GDM1 (cell line): ENCODE results near the gene NPNT.

ENCODE experiments used
- DNase-seq: peaks from one replicate; lab custom pipeline; 2025; lab: John Stamatoyannopoulos, UW

Gene NPNT

DNA sequence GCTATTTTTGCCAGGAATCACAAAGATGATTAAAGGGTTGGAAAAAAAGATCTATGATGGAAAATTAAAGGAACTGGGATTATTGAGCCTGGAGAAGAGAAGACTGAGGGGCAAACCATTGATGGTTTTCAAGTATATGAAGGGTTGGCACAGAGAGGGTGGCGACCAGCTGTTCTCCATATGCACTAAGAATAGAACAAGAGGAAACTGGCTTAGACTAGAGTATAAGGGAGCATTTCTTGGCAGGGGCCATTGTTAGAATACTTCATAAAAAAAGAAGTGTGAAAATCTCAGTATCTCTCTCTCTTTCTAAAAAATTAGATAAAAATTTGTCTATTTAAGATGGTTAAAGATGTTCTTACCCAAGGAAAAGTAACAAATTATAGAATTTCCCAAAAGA lies 75.1 kb downstream of the NPNT start:
- no peak for DNase-seq

- DNase-seq: no peak
Measured at GRCh38 chr4:105971036-105971435, 75.8 kb downstream of the NPNT start.

DNA sequence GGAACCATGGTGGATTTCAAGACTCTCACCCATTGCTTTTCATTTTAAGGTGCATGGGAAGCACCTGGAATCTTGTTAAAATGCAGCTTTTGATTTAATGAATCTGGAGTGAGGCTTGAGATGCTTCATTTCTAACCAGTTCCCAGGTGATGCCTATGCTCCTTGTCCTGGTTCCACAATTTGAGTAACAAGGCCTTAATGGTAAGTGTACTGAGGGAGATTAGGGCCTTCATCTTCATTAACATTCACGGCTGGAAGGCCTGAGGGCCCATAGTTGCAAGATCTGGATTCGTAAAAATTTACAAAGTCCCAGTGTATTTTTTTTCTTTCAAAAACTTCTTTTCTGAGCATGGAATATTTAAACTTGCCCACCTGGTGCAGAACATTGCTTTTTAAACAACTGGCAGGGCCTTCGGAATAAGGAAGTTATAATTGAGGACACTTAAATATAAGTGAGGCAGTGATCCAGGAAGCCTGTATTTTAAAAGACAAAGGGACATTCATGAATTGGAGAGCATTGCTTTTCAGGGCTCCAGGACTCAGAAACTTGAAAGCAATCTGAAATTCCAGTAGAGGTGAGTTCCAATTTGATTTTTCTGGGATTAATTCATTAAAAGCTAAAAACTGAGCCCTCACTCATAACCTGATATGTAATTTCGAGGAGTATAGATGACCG lies 77.8 kb downstream of the NPNT start:
- no peak for DNase-seq

- DNase-seq: no peak
Measured at GRCh38 chr4:105976915-105977314, 81.6 kb downstream of the NPNT start.

GRCh38 chr4:105978684-105979296 lies 83.5 kb downstream of the NPNT start:
- no peak for DNase-seq

GRCh38 chr4:105979506-105979905 lies 84.2 kb downstream of the NPNT start:
- DNase-seq: no peak

DNA sequence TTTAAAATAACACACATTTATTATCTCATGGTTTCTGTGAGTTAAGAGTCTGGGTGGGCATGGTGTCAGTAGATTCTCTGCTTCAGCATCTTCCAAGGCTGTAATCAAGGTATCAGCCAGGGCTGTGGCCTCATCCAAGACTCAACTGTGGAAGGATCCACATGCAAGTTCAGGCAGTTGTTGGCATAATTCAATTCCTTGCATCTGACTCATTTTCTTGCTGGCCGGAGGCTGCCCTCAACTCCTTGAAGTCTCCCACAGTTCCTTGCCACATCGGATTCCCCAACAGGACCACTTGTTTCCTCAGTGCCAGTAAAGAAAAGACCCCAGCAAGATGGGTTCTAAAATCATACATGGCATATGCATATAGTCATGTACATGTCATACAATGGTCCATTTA lies 93.4 kb downstream of the NPNT start:
- DNase-seq: no peak

GRCh38 chr4:105989485-105990242 lies 94.4 kb downstream of the NPNT start:
- DNase-seq: no peak

GRCh38 chr4:105990933-105991332 lies 95.7 kb downstream of the NPNT start:
- no peak for DNase-seq

DNA sequence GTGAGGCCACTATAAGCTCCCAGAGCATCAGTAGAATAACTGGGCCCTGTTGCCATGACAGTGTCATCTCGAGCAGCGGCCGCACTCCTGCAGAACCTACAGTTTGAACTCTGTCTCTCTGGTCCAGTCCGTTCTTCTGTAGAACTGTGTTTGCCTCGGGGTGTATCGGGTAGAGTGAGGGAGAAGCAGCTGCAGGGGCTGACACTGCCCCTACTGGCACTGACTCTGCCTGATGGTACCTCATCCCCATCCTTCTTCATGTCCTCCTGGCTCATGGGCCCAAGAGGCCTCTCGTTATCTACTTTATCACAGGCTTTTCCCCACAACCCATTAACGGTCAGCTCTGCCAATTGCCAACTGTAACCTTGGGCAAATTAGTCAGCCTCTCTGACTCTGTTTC lies 96.5 kb downstream of the NPNT start:
- no peak for DNase-seq

- no peak for DNase-seq
Measured at GRCh38 chr4:105992641-105993305, 97.5 kb downstream of the NPNT start.

- DNase-seq: no peak
Measured at GRCh38 chr4:105994061-105994460, 98.8 kb downstream of the NPNT start.

- no peak for DNase-seq
Measured at GRCh38 chr4:105994841-105995501, 99.7 kb downstream of the NPNT start.

DNA sequence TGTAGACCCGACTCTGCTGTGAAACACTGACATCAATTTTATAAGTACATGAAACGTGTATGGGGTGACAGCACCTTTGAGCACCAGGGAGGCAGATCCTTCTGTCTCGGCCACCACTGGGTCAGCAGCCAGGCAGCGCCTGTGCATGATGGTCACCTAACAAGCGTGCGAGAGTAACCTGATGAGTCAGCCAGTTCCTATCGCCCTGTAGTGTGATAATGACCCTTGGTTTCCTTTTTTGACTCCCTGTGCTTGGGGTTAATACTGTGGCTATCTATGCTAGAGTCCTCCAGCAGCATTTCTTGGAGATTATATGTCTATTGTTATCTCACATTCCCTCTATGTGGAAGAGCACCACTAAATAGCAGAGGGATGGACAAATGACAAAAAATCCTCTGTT lies 101.6 kb downstream of the NPNT start:
- no peak for DNase-seq

GRCh38 chr4:105998171-105999063 lies 103.1 kb downstream of the NPNT start:
- no peak for DNase-seq

DNA sequence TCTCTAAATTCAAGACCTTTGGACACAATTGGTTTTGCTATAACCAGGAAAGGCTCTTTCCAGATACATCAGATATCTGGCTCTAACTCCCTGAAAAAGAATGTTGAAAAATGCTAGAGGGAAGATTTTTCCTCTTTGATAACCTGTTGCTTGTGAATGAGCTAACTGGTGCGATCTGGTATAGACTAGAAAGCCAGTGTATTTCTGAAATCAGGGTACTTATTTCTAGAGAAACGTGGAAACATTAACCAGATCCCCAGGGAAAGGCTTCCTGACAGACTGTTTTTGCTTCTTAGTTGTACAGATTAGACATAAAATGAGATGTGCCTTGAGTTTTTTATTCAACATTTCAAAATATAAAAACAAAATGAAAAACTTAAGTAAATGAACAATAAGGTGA lies 107.7 kb downstream of the NPNT start:
- DNase-seq: no peak

DNA sequence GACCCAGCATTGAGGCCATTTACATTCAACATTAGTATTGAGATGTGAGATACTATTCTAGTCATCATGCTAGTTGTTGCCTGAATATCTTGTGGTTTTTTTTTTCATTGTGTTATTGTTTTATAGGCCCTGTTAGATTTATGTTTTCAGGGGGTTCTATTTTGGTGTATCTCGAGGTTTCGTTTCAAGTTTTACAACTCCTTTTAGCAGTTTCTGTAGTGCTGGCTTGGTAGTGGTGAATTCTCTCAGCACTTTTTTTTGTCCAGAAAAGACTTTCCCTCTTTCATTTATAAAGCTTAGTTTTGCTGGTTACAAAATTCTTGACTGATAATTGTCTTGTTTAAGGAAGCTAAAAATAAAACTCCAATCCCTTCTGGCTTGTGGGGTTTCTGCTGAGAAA lies 115.5 kb downstream of the NPNT start:
- DNase-seq: no peak

- no peak for DNase-seq
Measured at GRCh38 chr4:106011387-106011786, 116.1 kb downstream of the NPNT start.

GRCh38 chr4:106017975-106018374 lies 122.7 kb downstream of the NPNT start:
- DNase-seq: no peak

GRCh38 chr4:106019771-106020170 lies 124.5 kb downstream of the NPNT start:
- no peak for DNase-seq
